Right ventricle myocardium inferior (tissue), 1 donor: Measurements from ENCODE around the gene RUBCN. TPM values are rescaled to one million over a fixed set of nuclear protein-coding genes. Genes with fewer than 3 reads are reported as not detected.
"Not testable (repeated sequence)": the region's sequence is repeated elsewhere in the genome, so short reads cannot be mapped to it uniquely, and the experiment has no call there.

ENCODE experiments used
- ATAC-seq: fragments of 200-7000 bp; cut with Tn5 transposase; one replicate; pipeline ENCODE4 v1.9.1; 2020; ENCODE audit warnings: mild to moderate bottlenecking, moderate library complexity
- DNase-seq: peaks from one replicate; pipeline ENCODE4 v3.0.0; 2021; ENCODE audit errors: missing footprints
- intact Hi-C: fragments of 100-400 bp; cut with DNase I; formaldehyde crosslinking; loops from one replicate; pipeline ENCODE4 v1.11.0; 2022
- total RNA-seq: library from RNA; stranded (reverse); fragmentation: NEBNext Ultra II Directional; extraction: Animal tissue kit (Norgen Biotek cat#: 25700); gene quantifications from one replicate; pipeline ENCODE4 v1.2.1, GENCODE V29; 2021
- donor health status: DM: no; HTN: yes; CAD: no; lungs with severe emphysema.

Gene RUBCN
- total RNA-seq, 1 donor from 2014 or later, result 19.3 TPM

GRCh38 chr3:197665549-197665948 is 71.2 kb downstream of the RUBCN start:
- intact Hi-C loops, DNase-seq: not testable (repeated sequence)
- peak; percentile 10 for ATAC-seq

DNA sequence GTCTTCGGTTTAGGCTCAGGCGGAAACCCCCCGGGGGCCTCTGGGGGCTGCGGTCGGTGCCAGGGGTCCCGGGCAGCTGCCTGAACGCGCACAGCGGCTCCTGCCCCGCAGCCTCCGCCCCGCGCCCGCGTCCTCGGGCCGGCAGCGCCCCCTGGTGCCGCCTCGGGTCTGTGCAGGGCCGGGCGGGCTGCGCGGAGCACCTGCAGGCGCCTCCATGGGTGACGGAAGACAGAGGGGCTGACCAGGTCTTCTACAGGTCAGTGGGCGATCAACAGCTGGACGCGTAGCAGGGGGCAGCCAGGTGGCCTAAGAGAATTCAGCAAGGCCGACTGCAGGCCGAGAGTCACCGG is 71.6 kb downstream of the RUBCN start:
- intact Hi-C loops, DNase-seq: not testable (repeated sequence)
- ATAC-seq, result peak; percentile 93

DNA sequence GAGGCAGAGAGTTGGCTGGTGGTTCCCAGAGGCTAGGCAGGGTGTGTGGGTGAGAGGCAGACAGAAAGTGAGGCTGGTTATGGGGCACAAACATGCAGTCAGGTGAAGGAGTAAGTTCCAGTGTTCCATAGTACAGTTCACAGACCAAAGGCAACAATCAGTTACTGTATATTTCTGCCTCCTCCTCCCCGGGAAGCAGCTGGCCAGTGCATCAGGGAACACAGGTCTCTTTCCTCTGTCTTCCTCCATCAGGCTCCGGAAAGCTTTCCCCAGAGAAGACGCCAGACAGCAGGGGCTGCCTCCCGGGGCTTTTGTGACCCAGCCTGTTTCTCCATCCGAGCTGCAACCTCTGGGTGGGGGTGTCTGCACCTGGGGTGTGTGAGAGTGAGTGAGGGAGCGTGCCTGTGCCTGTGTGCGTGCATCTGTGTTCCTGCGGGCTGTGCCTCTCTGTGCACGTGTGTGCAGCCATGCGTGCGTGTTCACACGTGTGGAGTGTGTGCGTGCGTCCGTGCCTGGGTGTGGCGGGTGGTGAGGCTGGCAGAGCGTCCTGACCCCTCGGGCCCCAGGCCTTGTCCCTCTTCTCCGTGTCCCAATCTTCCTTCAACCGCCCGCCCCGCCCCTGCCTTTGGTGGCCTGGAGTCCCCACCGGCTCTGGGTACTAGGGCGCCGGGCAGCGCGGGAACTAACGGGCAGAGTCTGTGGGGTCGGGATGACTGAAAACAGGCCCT is 72.1 kb downstream of the RUBCN start:
- intact Hi-C loops, result not testable (repeated sequence)

GRCh38 chr3:197663367-197664140 is 73.2 kb downstream of the RUBCN start:
- ATAC-seq, intact Hi-C loops, DNase-seq: not testable (repeated sequence)

More for the DNA sequence above, 72.1 kb downstream of the RUBCN start:
- not testable (repeated sequence) for DNase-seq
- ATAC-seq, result peak; percentile 52

DNA sequence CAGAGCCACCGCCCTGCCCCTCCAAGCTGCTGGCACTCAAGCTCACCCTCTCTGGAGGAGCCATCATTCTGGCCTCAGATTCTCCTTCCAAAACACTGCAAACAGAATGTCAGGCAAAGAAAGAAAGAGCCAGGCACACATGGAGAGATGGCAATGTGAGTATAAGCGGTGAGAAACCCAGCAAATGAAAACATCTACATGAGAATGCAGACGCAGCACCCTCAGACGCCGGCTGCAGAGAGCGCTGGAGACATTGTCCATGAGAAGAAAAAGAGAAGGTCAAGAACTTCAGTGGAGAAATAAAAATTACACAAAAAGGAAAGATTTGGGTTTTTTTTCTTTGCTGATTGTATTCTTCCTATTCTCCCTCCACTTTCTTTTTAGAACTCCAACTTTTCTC is 74.4 kb downstream of the RUBCN start:
- intact Hi-C loops, DNase-seq, ATAC-seq: not testable (repeated sequence)

DNA sequence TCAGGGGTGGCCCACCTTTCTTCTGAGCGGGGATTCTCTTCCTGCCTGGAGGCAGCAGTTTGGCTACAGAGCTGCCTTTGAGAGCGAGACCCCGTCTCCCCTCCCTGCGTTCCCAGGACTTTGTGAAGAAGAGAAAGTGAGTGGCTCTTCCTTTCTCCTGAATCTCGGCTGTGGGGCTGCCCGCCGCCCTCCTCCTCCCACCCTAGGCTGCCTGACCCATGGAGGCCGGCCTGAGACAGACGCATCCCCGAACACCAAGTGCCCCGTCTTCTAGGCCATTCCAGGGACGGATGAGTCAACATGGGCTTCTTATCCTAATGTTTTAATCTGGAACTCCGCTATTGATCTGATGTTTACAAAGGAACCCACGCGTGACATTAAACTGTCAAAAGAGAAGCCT is 74.8 kb downstream of the RUBCN start:
- DNase-seq, intact Hi-C loops, ATAC-seq: not testable (repeated sequence)

DNA sequence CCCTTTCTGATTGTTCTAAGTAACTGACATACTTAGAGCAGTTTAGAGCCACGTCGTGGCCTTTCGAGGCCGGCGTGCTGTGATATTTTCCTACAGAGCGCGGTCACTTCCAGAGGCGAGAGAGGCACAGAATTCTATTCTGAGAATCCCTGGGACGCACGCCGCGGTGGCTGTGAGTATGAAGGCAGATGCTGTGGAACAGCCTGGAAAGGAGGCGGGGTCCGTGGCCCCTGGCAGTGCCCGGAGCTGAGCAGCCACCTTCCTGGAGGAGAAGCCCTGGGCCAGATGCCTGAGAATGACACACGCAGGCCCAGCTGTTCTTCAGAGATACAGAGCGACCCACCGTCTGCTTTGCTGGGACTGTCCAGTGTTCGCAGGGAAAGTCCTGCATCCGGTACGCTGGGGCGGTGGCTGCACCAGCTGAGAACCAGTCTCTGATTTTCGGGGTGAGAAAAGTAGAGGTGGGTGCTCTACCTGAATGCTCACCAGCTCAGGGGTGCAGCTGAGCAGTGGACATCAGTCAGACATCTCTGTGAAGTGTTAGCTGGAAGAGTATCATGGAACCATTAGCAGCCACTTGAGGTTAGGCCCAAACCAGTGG is 75.4 kb downstream of the RUBCN start:
- DNase-seq, intact Hi-C loops, ATAC-seq: not testable (repeated sequence)

GRCh38 chr3:197659701-197660100 is 77.0 kb downstream of the RUBCN start:
- DNase-seq, intact Hi-C loops, ATAC-seq: not testable (repeated sequence)

DNA sequence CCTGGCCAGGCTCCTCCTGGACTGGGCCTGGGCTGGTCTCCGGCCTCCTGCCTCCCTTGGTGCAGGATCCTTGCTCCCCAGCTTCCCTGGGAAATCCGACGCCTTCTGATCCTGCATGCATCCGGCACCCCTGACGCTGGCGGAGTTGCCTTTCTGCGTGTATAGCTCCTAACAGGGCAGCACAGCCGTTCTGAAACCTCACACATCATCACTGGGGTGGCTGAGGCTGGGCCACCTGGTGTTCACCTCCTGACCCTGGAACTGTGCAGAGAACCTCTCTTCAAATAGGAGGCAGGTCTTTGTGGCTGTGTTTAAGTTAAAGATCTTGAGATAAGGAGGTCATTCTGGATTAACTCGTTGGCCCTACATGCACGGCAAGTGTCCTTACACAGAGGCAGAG is 77.6 kb downstream of the RUBCN start:
- DNase-seq, intact Hi-C loops, ATAC-seq: not testable (repeated sequence)

DNA sequence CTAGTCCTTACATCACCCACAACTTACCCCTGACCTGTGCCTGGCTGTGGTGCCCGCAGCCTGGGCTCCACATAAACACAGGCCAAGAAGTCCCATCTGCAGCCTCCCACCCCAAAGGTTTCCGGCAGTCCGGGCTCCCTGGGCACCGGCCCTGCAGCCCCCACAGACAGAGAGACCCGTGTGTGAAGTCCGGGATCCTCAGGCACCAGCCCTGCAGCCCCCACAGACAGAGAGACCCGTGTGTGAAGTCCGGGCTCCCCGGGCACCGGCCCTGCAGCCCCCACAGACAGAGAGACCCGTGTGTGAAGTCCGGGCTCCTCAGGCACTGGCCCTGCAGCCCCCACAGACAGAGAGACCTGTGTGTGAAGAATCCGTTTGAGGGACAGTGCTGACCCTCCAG is 78.0 kb downstream of the RUBCN start:
- intact Hi-C loops, DNase-seq, ATAC-seq: not testable (repeated sequence)

DNA sequence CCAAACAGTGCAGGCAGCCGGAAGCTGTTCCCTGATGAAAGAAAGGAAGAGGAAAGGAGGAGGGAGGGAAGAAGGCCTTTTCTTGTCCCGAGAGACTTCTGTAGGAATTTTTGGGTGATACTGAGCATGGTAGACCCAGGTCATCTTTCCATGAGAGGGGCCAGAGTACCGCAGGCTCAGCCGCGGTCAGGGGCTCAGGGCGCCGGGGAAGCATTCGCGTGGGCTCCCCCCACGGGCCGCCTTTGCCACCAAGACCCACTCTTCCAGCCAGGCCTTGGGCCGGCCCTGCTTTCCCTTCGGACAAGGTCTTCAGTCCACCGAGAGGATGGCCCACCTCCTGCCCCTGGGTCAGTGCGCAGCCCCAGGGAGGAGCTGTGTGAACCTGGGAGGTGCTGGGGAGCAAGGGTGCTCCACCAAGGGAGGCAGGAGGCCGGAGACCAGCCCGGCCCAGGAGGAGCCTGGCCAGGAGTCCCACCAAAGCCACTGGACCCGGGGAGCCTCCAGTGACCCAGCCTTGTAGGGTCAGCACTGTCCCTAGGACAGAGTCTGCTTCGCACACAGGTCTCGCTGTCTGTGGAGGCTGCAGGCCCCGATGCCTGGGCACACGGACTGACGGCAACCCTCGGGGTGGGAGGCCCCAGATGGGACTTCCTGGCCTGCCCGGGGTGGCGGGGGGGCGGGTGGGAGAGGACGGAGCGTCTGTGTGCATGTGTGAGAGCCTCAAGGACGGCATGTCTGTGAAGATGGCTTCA is 79.0 kb downstream of the RUBCN start:
- ATAC-seq, DNase-seq, intact Hi-C loops: not testable (repeated sequence)

DNA sequence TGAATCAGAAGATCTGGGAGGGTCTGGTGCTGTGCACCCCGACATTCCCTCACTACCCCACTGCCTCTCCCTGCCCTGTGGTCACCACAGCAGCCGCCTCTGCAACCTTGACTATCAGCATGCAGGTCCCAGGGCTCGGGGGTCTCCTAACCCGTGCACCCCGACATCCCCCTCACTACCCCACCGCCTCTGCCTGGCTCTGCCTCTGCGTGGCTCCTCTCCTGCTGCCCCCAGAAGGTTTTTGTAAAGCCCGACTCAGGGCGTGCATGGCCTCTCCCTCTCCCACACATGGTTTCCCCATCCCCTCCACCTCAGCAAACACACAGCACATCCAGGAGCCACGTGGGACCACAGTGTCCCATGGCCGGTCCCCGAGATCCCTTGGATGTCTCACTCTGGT is 79.7 kb downstream of the RUBCN start:
- DNase-seq, intact Hi-C loops, ATAC-seq: not testable (repeated sequence)

DNA sequence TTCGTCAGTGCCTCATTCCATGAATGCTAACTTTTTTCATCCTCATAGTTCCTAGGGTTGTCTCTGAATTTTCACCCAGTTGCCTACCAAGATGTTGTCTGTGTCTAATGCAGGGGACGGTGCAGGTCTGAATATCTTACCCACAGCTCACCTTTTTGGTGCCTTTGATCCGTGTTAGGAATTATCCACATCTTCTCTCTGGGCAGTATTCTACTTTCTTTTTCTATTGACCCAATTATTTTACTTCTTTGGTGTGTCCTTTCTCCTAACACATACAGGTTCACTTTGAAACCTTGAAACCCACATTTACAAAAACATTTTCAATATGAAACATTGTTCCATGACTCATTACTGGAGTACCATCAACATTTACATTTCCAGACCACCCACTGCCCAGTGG is 80.6 kb downstream of the RUBCN start:
- DNase-seq, ATAC-seq, intact Hi-C loops: not testable (repeated sequence)

- intact Hi-C loops, result not testable (repeated sequence)
- ATAC-seq, result peak; percentile 35
Observed at GRCh38 chr3:197654998-197655330, 81.7 kb downstream of the RUBCN start.

DNA sequence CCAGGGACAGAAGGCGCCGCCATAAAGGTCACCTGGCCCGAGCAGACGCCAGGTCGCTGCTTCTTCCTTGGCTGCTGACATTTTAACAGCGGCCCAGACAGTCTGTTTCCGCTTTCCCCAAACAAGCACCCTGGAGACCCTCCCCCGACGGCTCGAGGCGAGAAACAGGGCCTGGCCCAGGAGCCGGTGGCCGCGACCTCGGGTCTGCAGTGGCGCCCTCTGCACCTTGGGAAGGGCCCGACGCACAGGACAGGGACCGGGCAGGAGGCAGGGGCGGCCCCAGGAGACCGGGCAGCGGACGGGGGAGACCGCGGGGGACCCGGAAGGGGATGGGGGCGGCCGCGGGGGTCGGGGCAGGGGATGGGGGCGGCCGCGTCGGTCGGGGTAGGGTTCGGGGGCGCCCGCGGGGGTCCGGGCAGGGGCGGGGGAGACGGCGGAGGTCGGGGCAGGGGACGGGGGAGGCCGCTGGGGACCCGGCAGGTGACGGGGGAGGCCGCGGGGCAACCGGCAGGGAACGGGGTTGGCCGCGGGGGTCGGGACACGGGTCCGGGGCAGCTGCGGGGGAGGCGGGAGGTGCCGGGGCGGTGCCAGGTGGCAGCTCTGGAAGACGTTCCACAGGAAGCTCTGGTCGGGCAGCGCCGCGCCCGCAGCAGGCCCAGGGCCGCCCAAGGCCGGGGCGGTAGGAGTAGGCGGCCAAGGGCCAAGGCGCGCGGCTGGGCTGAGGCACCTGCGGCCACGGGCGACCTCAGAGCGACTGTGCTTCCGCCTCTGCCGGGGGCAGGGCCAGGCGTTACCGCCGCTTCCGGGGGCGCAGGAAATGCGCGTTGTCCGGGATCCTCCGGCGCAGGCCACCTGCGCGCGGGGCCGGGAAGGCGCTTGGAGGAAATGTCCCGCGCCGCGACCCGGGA is 82.4 kb downstream of the RUBCN start:
- peak; percentile 98 for ATAC-seq
- DNase-seq, intact Hi-C loops: not testable (repeated sequence)

More at GRCh38 chr3:197654998-197655330, 81.7 kb downstream of the RUBCN start:
- not testable (repeated sequence) for DNase-seq

- ATAC-seq, intact Hi-C loops, DNase-seq: not testable (repeated sequence)
Observed at GRCh38 chr3:197652860-197653259, 83.8 kb downstream of the RUBCN start.

DNA sequence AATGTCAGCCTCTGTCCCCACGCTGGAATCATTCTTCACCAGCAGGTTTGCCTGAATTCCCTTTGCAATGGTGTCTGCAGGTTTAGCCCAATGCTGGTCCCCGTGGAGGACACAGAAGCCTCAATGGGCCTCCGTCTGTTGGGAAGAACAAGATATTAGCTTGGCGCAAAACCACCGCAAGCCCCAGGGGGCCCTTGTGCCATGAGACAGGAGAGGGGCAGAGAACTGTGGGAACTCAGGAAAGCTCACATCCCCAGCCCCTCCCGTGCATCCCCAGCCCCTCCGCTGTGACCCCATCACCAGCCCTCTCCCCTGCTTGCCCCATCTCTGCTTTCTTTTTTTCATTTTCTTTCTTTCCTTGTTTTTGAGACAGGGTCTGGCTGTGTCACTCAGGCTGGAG is 89.1 kb downstream of the RUBCN start:
- intact Hi-C loops, result not testable (repeated sequence)

GRCh38 chr3:197647191-197647590 is 89.5 kb downstream of the RUBCN start:
- intact Hi-C loops, ATAC-seq, DNase-seq: not testable (repeated sequence)

More for the DNA sequence above, 89.1 kb downstream of the RUBCN start:
- DNase-seq, ATAC-seq: not testable (repeated sequence)
